Activated CD8-positive, alpha-beta memory T cell treated with anti-CD3 and anti-CD28 coated beads for 1 hour (primary cell): ENCODE results near the gene CASP7.

Experiments
- DNase-seq, 2 donors: peaks; one replicate each; pipeline ENCODE4 v3.0.0-alpha.2; 2020; ENCODE audit warnings: low read depth in 1 of 2; ENCODE audit errors: extremely low read depth in 1 of 2

The CASP7 gene

DNA sequence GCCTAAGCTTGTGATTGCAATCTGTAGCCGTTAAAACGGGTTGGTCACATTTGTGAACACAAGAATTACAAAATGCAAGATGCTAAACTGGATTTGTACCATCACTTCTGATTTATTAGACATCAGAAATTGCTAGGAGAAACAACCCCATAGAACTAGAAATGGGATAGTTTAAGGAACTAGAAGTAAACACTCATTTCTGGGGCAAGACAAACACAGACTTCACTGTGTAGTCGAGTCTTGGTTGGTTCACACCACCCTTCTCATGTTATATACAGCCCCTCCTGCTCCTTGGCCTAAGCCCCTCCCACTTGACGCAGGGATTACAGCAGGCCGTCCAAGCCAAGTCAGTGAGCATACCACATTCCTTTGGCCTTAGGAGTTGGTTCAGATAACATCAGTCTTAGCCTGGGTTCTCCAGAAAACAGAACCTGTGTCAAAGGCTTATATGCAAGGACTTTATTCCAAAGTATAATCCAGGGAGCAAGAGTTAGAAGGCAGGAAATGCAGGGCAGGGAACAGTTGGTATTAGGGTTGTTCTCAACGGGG, 13.8 kb upstream of the CASP7 start:
- DNase-seq: no peak

GRCh38 chr10:113666682-113667252, 12.9 kb upstream of the CASP7 start:
- no peak for DNase-seq

- DNase-seq: peak in 1 of 2 donors; percentile 4
These were observed 739 bp downstream of the CASP7 start for GRCh38 chr10:113680190-113681111.

DNA sequence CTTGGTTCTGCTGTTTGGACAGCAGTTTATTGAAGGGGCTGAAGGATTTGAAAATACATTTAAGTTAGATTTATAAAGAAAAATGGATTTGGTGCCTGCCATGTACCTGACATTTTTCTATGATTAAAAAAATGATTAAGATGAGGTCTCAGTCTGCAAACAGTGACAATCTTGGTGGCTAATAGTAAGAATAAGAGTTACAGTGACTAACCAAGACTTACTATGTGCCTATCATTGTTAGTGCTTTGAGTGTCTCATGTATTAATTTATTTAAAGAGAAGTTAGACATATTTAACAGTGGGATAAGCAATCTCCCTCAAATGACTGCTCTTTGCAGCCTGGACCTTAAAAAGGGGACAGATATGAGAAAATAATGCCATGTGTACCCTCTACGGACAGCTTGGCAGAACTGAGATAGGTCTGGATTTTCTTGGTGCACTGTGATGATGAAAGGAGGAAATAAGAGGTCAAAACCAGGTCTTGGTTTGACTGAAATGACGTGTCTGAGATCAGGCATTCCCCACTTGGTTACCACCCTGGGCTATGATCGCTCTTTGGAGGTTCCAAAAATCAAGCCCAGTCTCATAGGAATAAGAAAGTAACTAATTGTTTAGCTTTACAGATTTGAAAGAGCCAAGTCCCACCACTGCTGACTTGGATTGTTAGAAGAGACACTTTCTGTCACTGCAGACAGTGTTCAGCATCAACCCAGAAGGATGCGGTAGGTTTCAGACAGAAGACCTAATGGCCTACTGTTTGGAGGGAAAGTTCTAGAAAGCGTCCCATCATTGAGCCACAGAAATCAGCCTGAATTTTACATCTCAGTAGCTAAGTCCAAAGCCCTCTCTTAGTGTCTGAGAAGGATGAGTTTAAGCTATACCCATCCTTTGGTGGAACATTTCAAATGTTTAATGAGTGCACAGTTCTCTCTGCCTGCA, 2.1 kb downstream of the CASP7 start:
- DNase-seq: no peak

DNA sequence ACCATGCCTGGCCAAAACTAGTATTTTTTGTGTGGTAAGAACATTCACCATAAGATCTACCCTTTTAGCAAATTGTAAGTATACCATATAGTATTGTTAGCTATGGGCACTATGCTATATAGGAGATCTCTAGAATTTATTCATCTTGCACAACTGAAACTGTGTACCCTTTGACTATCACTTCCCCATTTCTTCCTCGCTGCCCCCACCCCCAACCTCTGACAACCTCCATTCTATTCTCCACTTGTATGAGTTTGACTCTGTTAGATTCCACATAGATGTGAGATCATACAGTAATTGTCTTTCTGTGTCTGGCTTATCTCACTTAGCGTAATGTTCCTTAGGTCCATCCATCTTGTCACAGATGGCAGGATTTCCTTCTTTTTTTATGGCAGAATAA, 3.6 kb downstream of the CASP7 start:
- no peak for DNase-seq

- no peak for DNase-seq
These were observed 6.3 kb downstream of the CASP7 start for GRCh38 chr10:113686028-113686427.

DNA sequence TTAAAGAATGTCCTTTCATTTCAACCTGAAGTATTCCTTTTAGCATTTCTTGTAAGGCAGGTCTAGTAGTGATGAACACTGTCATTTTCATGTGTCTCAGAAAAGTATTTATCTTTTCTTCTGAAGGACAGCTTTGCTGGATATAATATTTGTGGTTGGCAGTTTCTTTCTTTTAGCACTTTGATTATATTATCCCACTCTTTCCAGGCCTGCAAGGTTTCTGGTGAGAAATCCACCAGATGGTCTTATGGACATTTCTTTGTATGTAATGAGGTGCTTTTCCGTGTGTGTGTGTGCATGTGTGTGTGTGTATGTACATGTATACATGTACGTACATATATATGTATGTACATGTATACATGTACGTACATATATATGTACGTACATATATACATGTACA, 7.3 kb downstream of the CASP7 start:
- no peak for DNase-seq

DNA sequence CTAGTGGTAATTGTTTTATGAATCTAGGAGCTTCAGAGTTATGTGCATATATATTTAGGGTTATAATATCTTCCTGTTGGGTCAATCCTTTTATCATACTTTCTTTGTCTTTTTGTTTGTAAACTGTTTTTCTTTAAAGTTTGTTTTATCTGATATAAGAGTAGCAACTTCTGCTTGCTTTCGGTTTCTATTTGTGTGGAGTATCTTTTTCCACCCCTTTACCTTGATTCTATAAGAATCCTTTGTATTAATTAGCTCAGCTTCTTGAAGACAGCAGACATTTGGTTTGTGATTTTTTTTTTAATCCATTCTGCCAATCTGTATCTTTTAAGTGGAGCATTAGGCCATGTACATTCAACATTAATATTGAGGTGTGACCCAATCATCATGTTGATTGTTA, 9.3 kb downstream of the CASP7 start:
- no peak for DNase-seq

GRCh38 chr10:113689574-113689973, 9.9 kb downstream of the CASP7 start:
- DNase-seq: no peak

DNA sequence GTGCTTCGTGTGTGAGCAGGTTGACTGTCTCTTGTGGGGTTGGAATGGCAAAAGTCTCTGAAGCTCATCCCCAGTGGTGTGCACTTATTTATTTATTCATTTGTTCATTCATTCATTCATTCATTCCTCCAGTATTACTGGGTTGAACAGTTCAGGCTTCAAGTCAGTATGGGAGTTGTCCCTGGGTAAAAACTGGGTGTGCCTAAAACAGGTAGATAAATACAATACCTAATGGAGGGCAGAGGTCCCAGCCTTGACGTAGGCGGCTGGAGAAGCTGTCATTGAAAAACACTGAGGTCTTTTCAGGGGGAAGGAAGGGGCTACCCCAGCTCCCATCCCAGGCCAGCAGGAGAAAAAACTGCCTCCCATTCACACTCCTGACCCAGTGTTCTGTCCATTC, 11.0 kb downstream of the CASP7 start:
- DNase-seq: no peak

- DNase-seq: no peak
These were observed 11.7 kb downstream of the CASP7 start for GRCh38 chr10:113691381-113691780.

DNA sequence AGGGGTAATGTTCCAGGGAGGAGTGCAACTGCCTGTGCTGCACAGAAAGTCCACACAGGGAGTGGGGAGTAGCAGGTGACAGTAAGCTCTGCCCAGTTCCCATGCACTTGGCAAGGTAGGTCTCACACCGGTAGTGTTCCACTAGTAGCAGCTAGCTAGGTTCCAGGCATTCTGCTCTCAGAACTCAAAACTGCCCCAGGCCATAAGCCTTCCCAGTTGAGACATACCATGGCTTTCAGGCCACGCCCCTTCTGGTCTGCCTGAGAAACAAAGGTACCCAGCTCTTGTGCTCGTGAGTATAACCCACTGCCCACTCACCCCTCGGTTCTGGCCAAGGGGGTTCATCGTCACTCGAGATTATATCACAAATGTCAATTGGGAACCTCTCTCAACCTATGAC, 12.6 kb downstream of the CASP7 start:
- no peak for DNase-seq

- no peak for DNase-seq
These were observed 13.6 kb downstream of the CASP7 start for GRCh38 chr10:113693348-113693747.

- DNase-seq: no peak
These were observed 16.0 kb downstream of the CASP7 start for GRCh38 chr10:113695691-113696090.

- no peak for DNase-seq
These were observed 17.9 kb downstream of the CASP7 start for GRCh38 chr10:113697595-113697994.

DNA sequence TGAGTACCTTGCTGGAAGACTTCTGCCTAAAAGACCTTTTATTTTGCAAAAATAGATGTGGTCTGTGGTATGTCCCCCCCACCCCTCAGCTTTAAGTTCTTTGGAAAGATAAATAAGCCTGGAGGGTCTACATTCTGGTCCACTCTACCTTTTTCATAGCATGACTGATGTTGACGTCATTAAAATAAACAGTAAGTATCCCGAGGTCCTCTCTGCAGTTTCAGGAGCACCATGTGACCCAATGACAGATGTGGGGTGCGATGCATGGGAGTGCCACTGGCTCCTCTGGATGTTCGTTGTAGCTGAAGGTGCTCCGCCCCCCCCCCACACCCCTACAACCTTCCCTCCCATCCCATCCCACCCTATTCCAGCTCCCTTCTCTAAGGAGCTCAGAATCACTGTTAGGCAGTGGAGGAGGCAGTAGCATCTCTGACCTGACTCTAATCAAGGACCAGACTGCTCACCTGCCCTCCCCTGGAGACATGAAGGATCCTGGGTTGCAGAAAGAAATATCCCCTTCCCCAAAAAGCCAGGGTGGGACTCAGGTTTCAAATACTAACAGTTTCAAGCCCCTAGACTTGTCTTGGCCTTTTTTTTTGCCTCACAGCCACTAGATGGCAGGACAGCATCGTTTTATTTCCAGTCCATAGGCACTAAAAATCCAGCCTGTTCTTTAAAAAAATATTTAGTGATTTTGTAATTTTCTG, 25.1 kb downstream of the CASP7 start:
- no peak for DNase-seq

- DNase-seq: no peak
These were observed 25.6 kb downstream of the CASP7 start for GRCh38 chr10:113705344-113705652.

GRCh38 chr10:113706623-113707022, 26.9 kb downstream of the CASP7 start:
- DNase-seq: no peak

DNA sequence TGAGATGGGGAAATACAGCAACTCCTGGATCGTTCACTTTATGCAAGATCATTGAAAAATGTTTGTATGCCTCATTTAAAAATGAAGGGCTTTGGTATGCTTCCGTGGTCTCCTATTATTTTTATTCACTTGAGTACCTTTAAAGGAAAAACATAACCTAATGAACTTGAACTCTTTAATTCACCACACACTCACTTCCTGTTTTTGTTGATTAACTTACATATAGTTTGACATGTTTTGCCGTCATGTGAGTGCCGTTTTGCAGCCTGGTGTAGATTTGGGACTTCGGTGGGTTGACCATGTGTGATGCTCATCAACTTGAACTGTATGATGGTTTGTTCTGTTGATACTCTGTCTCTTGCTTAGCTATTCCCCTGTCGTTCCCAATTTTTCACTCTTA, 28.9 kb downstream of the CASP7 start:
- no peak for DNase-seq

DNA sequence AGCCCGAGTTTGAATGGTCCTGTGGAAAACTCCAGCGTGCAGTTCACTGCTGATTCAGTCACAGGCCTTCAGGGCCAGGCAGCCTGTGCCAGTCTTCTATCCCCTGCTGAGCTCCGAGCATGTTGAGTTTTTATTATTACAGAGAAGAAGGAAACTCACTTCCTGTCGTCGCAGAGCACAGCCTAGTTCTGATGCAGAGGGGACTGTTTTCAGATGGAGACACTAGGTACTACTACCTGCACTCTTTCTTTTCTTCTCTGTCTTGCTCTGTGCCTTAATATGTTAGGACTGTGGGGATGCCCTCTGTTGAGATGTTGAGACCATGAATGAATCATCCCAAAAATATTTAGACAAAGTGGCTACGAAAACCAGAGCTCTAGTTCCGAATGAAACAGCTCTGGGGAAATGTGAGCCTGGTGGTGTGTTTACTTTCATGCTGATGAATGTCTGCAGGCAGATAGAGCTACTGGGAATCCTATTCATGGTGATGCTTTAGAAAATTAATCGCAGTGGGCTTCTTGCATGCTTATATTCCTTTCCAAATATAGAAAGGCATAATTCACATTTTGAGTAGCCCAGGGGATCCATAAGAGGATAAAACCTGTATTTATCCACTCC, 29.6 kb downstream of the CASP7 start:
- no peak for DNase-seq
